ENCODE data around the gene SLC22A7.
"Not testable (repeated sequence)": the region's sequence is repeated elsewhere in the genome, so short reads cannot be mapped to it uniquely, and the experiment has no call there.

SLC22A7 gene

GRCh38 chr6:43339168-43339567, 41.1 kb downstream of the SLC22A7 start:
- Histone ChIP-seq H3K36me3 (ENCODE audit: control insufficient read depth in 1 of 2, insufficient read depth in 2 of 2, low read depth in 1 of 2, low read length in 2 of 2) (peaks cover 27 to 75% of the 10 kb centered on the region in 2 experiments), H2BK15ac (ENCODE audit: low read depth, poor library complexity, severe bottlenecking) (no peak overlapping the region), H4K91ac (ENCODE audit: low read length) (no peak overlapping the region), H3K14ac (ENCODE audit: low read length in 2 of 2) (no peak overlapping the region), H3K27me3 (ENCODE audit: control insufficient read depth in 1 of 2, insufficient read depth in 1 of 2, low read length in 2 of 2) (no peaks in the 10 kb centered on the region), H3K4me3 (ENCODE audit: insufficient read depth in 1 of 2, low read depth in 1 of 2, low read length in 2 of 2) (no peak overlapping the region), H2AK5ac (ENCODE audit: low read length, severe bottlenecking) (no peak overlapping the region), H3K4ac (ENCODE audit: low read depth in 1 of 2, low read length in 2 of 2) (no peak overlapping the region), H3K4me1 (ENCODE audit: control insufficient read depth, insufficient read depth, low read depth, low read length) (no peaks in the 10 kb centered on the region), H3K27ac (ENCODE audit: low read length, poor library complexity, severe bottlenecking) (no peak overlapping the region), H2AFZ (ENCODE audit: low read depth, low read length) (no peak overlapping the region), H2BK12ac (ENCODE audit: low read length in 2 of 2) (no peak overlapping the region), H3K9me3 (ENCODE audit: control insufficient read depth, low read length) (no peaks in the 10 kb centered on the region), H3K18ac (ENCODE audit: low read depth in 1 of 2, low read length in 2 of 2) (no peak overlapping the region), H3K9ac (ENCODE audit: low read length) (no peak overlapping the region), H4K8ac (ENCODE audit: low read length) (no peak overlapping the region), H2BK5ac (ENCODE audit: low read depth, low read length, poor library complexity, severe bottlenecking) (no peak overlapping the region), H3K79me1 (replicated peaks; ENCODE audit: low read length, poor library complexity, severe bottlenecking) (no peaks in the 10 kb centered on the region), H3K23ac (ENCODE audit: low read length in 2 of 2) (no peak overlapping the region), H2BK120ac (ENCODE audit: low read depth, low read length) (no peak overlapping the region), H3K4me2 (ENCODE audit: low read length, poor library complexity, severe bottlenecking) (no peak overlapping the region)
- 89% methylated on average over 4 of the region's 4 CpGs for WGBS
- DNase-seq, result no peak

GRCh38 chr6:43346243-43346642, 48.2 kb downstream of the SLC22A7 start:
- not testable (repeated sequence) for H2BK15ac ChIP-seq (ENCODE audit: low read depth, poor library complexity, severe bottlenecking); H2AK5ac ChIP-seq (ENCODE audit: low read length, severe bottlenecking); H3K4me3 ChIP-seq (ENCODE audit: insufficient read depth in 1 of 2, low read depth in 1 of 2, low read length in 2 of 2); DNase-seq; H3K4me2 ChIP-seq (ENCODE audit: low read length, poor library complexity, severe bottlenecking); H4K8ac ChIP-seq (ENCODE audit: low read length); H3K18ac ChIP-seq (ENCODE audit: low read depth in 1 of 2, low read length in 2 of 2); H3K23ac ChIP-seq (ENCODE audit: low read length in 2 of 2); H3K4ac ChIP-seq (ENCODE audit: low read depth in 1 of 2, low read length in 2 of 2); H3K9ac ChIP-seq (ENCODE audit: low read length); H2BK5ac ChIP-seq (ENCODE audit: low read depth, low read length, poor library complexity, severe bottlenecking); H2AFZ ChIP-seq (ENCODE audit: low read depth, low read length); H3K27ac ChIP-seq (ENCODE audit: low read length, poor library complexity, severe bottlenecking); H3K4me1 ChIP-seq (ENCODE audit: control insufficient read depth, insufficient read depth, low read depth, low read length); H4K91ac ChIP-seq (ENCODE audit: low read length); H2BK12ac ChIP-seq (ENCODE audit: low read length in 2 of 2); H2BK120ac ChIP-seq (ENCODE audit: low read depth, low read length); H3K79me1 ChIP-seq (replicated peaks; ENCODE audit: low read length, poor library complexity, severe bottlenecking); H3K14ac ChIP-seq (ENCODE audit: low read length in 2 of 2); H3K27me3 ChIP-seq (ENCODE audit: control insufficient read depth in 1 of 2, insufficient read depth in 1 of 2, low read length in 2 of 2); H3K9me3 ChIP-seq (ENCODE audit: control insufficient read depth, low read length)
- over 99% methylated on average over 11 of the region's 11 CpGs for WGBS
- H3K36me3 ChIP-seq (ENCODE audit: control insufficient read depth in 1 of 2, insufficient read depth in 2 of 2, low read depth in 1 of 2, low read length in 2 of 2), result peaks cover 14 to 85% of the 10 kb centered on the region in 2 experiments

GRCh38 chr6:43347021-43347420, 49.0 kb downstream of the SLC22A7 start:
- H3K23ac ChIP-seq (ENCODE audit: low read length in 2 of 2), result no peak overlapping the region
- H2BK120ac ChIP-seq (ENCODE audit: low read depth, low read length), result no peak overlapping the region
- no peak overlapping the region for H3K14ac ChIP-seq (ENCODE audit: low read length in 2 of 2)
- H2BK15ac ChIP-seq (ENCODE audit: low read depth, poor library complexity, severe bottlenecking), result no peak overlapping the region
- no peaks in the 10 kb centered on the region for H3K27me3 ChIP-seq (ENCODE audit: control insufficient read depth in 1 of 2, insufficient read depth in 1 of 2, low read length in 2 of 2)
- no peak overlapping the region for H3K4ac ChIP-seq (ENCODE audit: low read depth in 1 of 2, low read length in 2 of 2)
- H3K79me1 ChIP-seq (replicated peaks; ENCODE audit: low read length, poor library complexity, severe bottlenecking), result no peaks in the 10 kb centered on the region
- no peaks in the 10 kb centered on the region for H3K9me3 ChIP-seq (ENCODE audit: control insufficient read depth, low read length)
- peaks cover 14 to 80% of the 10 kb centered on the region in 2 experiments for H3K36me3 ChIP-seq (ENCODE audit: control insufficient read depth in 1 of 2, insufficient read depth in 2 of 2, low read depth in 1 of 2, low read length in 2 of 2)
- H4K91ac ChIP-seq (ENCODE audit: low read length), result no peak overlapping the region
- H3K4me1 ChIP-seq (ENCODE audit: control insufficient read depth, insufficient read depth, low read depth, low read length), result no peaks in the 10 kb centered on the region
- no peak overlapping the region for H2AFZ ChIP-seq (ENCODE audit: low read depth, low read length)
- H2BK5ac ChIP-seq (ENCODE audit: low read depth, low read length, poor library complexity, severe bottlenecking), result no peak overlapping the region
- 94% methylated on average over 3 of the region's 3 CpGs for WGBS
- no peak overlapping the region for H3K4me2 ChIP-seq (ENCODE audit: low read length, poor library complexity, severe bottlenecking)
- no peak overlapping the region for H3K4me3 ChIP-seq (ENCODE audit: insufficient read depth in 1 of 2, low read depth in 1 of 2, low read length in 2 of 2)
- H3K18ac ChIP-seq (ENCODE audit: low read depth in 1 of 2, low read length in 2 of 2), result no peak overlapping the region
- H2BK12ac ChIP-seq (ENCODE audit: low read length in 2 of 2), result no peak overlapping the region
- no peak overlapping the region for H2AK5ac ChIP-seq (ENCODE audit: low read length, severe bottlenecking)
- no peak overlapping the region for H3K9ac ChIP-seq (ENCODE audit: low read length)
- H3K27ac ChIP-seq (ENCODE audit: low read length, poor library complexity, severe bottlenecking), result no peak overlapping the region
- DNase-seq, result no peak
- no peak overlapping the region for H4K8ac ChIP-seq (ENCODE audit: low read length)

GRCh38 chr6:43347444-43347843, 49.4 kb downstream of the SLC22A7 start:
- Histone ChIP-seq H3K27ac (ENCODE audit: low read length, poor library complexity, severe bottlenecking) (no peak overlapping the region), H3K4me2 (ENCODE audit: low read length, poor library complexity, severe bottlenecking) (no peak overlapping the region), H3K79me1 (replicated peaks; ENCODE audit: low read length, poor library complexity, severe bottlenecking) (no peaks in the 10 kb centered on the region), H3K18ac (ENCODE audit: low read depth in 1 of 2, low read length in 2 of 2) (no peak overlapping the region), H3K4me3 (ENCODE audit: insufficient read depth in 1 of 2, low read depth in 1 of 2, low read length in 2 of 2) (no peak overlapping the region), H3K36me3 (ENCODE audit: control insufficient read depth in 1 of 2, insufficient read depth in 2 of 2, low read depth in 1 of 2, low read length in 2 of 2) (peaks cover 12 to 80% of the 10 kb centered on the region in 2 experiments), H2BK120ac (ENCODE audit: low read depth, low read length) (no peak overlapping the region), H2AK5ac (ENCODE audit: low read length, severe bottlenecking) (no peak overlapping the region), H3K9ac (ENCODE audit: low read length) (no peak overlapping the region), H3K27me3 (ENCODE audit: control insufficient read depth in 1 of 2, insufficient read depth in 1 of 2, low read length in 2 of 2) (no peaks in the 10 kb centered on the region), H3K4me1 (ENCODE audit: control insufficient read depth, insufficient read depth, low read depth, low read length) (no peaks in the 10 kb centered on the region), H4K8ac (ENCODE audit: low read length) (no peak overlapping the region), H4K91ac (ENCODE audit: low read length) (no peak overlapping the region), H3K4ac (ENCODE audit: low read depth in 1 of 2, low read length in 2 of 2) (no peak overlapping the region), H3K14ac (ENCODE audit: low read length in 2 of 2) (no peak overlapping the region), H2AFZ (ENCODE audit: low read depth, low read length) (no peak overlapping the region), H2BK12ac (ENCODE audit: low read length in 2 of 2) (no peak overlapping the region), H3K9me3 (ENCODE audit: control insufficient read depth, low read length) (no peaks in the 10 kb centered on the region), H3K23ac (ENCODE audit: low read length in 2 of 2) (no peak overlapping the region), H2BK15ac (ENCODE audit: low read depth, poor library complexity, severe bottlenecking) (no peak overlapping the region), H2BK5ac (ENCODE audit: low read depth, low read length, poor library complexity, severe bottlenecking) (no peak overlapping the region)
- 97% methylated on average over 3 of the region's 3 CpGs for WGBS
- no peak for DNase-seq
